GM21717 (cell line): ENCODE measurements around the gene PPFIA1.
"Not testable (repeated sequence)": the region's sequence is repeated elsewhere in the genome, so short reads cannot be mapped to it uniquely, and the experiment has no call there.

Experiments
- ATAC-seq: cut with Tn5 transposase; IDR thresholded peaks from one replicate; pipeline ENCODE4 v1.9.1; 2021; ENCODE audit warnings: mild to moderate bottlenecking, moderate library complexity; ENCODE audit not compliant: unreplicated experiment

Gene PPFIA1

GRCh38 chr11:70292863-70293262, 22.4 kb downstream of the PPFIA1 start:
- no peak for ATAC-seq

GRCh38 chr11:70295166-70295565, 24.7 kb downstream of the PPFIA1 start:
- not testable (repeated sequence) for ATAC-seq

GRCh38 chr11:70296681-70297080, 26.2 kb downstream of the PPFIA1 start:
- ATAC-seq, result no peak

- no peak for ATAC-seq
Observed at GRCh38 chr11:70297341-70297740, 26.9 kb downstream of the PPFIA1 start.

GRCh38 chr11:70298243-70298915, 27.9 kb downstream of the PPFIA1 start:
- no peak for ATAC-seq

- no peak for ATAC-seq
Observed at GRCh38 chr11:70299636-70300035, 29.1 kb downstream of the PPFIA1 start.

GRCh38 chr11:70301191-70301590, 30.7 kb downstream of the PPFIA1 start:
- no peak for ATAC-seq

- no peak for ATAC-seq
Observed at GRCh38 chr11:70301721-70302418, 31.4 kb downstream of the PPFIA1 start.

GRCh38 chr11:70302419-70302752, 31.9 kb downstream of the PPFIA1 start:
- no peak for ATAC-seq

- no peak for ATAC-seq
Observed at GRCh38 chr11:70303070-70303469, 32.6 kb downstream of the PPFIA1 start.

- no peak for ATAC-seq
Observed at GRCh38 chr11:70304208-70304603, 33.7 kb downstream of the PPFIA1 start.

- ATAC-seq, result no peak
Observed at GRCh38 chr11:70305501-70305900, 35.0 kb downstream of the PPFIA1 start.

GRCh38 chr11:70306586-70307033, 36.1 kb downstream of the PPFIA1 start:
- ATAC-seq, result no peak

GRCh38 chr11:70307176-70307575, 36.7 kb downstream of the PPFIA1 start:
- ATAC-seq, result no peak

- ATAC-seq, result no peak
Observed at GRCh38 chr11:70311616-70312015, 41.1 kb downstream of the PPFIA1 start.

GRCh38 chr11:70312401-70313357, 42.2 kb downstream of the PPFIA1 start:
- no peak for ATAC-seq

- ATAC-seq, result no peak
Observed at GRCh38 chr11:70313945-70314344, 43.5 kb downstream of the PPFIA1 start.

GRCh38 chr11:70314730-70315129, 44.2 kb downstream of the PPFIA1 start:
- ATAC-seq, result no peak

GRCh38 chr11:70315716-70316115, 45.2 kb downstream of the PPFIA1 start:
- ATAC-seq, result no peak

GRCh38 chr11:70317581-70318305, 47.3 kb downstream of the PPFIA1 start:
- ATAC-seq, result no peak
